ENCODE measurements around the gene OASL.

Gene OASL

GRCh38 chr12:120980800-120981368, 58.2 kb downstream of the OASL start:
- TF ChIP-seq, protein P1, sequence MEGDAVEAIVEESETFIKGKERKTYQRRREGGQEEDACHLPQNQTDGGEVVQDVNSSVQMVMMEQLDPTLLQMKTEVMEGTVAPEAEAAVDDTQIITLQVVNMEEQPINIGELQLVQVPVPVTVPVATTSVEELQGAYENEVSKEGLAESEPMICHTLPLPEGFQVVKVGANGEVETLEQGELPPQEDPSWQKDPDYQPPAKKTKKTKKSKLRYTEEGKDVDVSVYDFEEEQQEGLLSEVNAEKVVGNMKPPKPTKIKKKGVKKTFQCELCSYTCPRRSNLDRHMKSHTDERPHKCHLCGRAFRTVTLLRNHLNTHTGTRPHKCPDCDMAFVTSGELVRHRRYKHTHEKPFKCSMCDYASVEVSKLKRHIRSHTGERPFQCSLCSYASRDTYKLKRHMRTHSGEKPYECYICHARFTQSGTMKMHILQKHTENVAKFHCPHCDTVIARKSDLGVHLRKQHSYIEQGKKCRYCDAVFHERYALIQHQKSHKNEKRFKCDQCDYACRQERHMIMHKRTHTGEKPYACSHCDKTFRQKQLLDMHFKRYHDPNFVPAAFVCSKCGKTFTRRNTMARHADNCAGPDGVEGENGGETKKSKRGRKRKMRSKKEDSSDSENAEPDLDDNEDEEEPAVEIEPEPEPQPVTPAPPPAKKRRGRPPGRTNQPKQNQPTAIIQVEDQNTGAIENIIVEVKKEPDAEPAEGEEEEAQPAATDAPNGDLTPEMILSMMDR (conservative IDR thresholded peaks at IDR 0.05; ENCODE audit: low read length) = no peak
- H3K4me3 ChIP-seq (ENCODE audit: low read length) = no peak overlapping the region

GRCh38 chr12:120979862-120980696, 59.0 kb downstream of the OASL start:
- TF ChIP-seq, protein P1 (conservative IDR thresholded peaks at IDR 0.05; ENCODE audit: low read length) = no peak
- no peak overlapping the region for H3K4me3 ChIP-seq (ENCODE audit: low read length)
- no peak for DNase-seq (ENCODE audit: low read depth)

More at GRCh38 chr12:120980800-120981368, 58.2 kb downstream of the OASL start:
- DNase-seq (ENCODE audit: low read depth) = no peak

GRCh38 chr12:120979220-120979861, 59.7 kb downstream of the OASL start:
- TF ChIP-seq, protein P1 (conservative IDR thresholded peaks at IDR 0.05; ENCODE audit: low read length) = no peak
- H3K4me3 ChIP-seq (ENCODE audit: low read length) = no peak overlapping the region
- no peak for DNase-seq (ENCODE audit: low read depth)

DNA sequence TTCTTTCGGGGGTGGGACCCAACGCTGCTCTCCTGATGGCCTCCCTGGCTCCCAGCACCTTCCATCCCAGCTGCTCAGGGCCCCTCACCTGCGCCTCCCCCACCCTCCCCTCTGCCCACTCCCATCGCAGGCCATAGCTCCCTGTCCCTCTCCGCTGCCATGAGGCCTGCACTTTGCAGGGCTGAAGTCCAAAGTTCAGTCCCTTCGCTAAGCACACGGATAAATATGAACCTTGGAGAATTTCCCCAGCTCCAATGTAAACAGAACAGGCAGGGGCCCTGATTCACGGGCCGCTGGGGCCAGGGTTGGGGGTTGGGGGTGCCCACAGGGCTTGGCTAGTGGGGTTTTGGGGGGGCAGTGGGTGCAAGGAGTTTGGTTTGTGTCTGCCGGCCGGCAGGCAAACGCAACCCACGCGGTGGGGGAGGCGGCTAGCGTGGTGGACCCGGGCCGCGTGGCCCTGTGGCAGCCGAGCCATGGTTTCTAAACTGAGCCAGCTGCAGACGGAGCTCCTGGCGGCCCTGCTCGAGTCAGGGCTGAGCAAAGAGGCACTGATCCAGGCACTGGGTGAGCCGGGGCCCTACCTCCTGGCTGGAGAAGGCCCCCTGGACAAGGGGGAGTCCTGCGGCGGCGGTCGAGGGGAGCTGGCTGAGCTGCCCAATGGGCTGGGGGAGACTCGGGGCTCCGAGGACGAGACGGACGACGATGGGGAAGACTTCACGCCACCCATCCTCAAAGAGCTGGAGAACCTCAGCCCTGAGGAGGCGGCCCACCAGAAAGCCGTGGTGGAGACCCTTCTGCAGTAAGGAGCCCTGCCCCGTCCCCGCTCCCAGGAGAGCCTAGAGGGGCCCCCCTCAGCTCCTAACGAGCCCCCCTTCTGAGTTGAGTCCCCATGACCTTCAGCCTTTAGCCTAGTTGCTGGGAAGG, 60.5 kb downstream of the OASL start, which contains the start of gene HNF1A:
Gene HNF1A (plus strand): TSS at position 248 of the 924 bp plus-strand sequence. CDS start 226 bp downstream, at position 474.
- TF ChIP-seq, protein P1 (conservative IDR thresholded peaks at IDR 0.05; ENCODE audit: low read length) = no peak
- DNase-seq (ENCODE audit: low read depth) = no peak
- no peak within 1 kb of the TSS for H3K4me3 ChIP-seq (ENCODE audit: low read length)

- DNase-seq (ENCODE audit: low read depth) = no peak
- TF ChIP-seq, protein P1 (conservative IDR thresholded peaks at IDR 0.05; ENCODE audit: low read length) = no peak
These were observed 61.3 kb downstream of the OASL start for GRCh38 chr12:120977531-120978295.

More at GRCh38 chr12:120977531-120978295, 61.3 kb downstream of the OASL start:
- no peak overlapping the region for H3K4me3 ChIP-seq (ENCODE audit: low read length)
